Hippocampal formation (tissue), 2 donors: ENCODE data around the gene ALPL.

Experiments used
- DNase-seq, 2 donors: peaks; one replicate each; lab custom pipeline; 2025; lab: John Stamatoyannopoulos, UW

Gene ALPL

GRCh38 chr1:21530368-21531016 lies 21.3 kb downstream of the ALPL start:
- DNase-seq = no peak

DNA sequence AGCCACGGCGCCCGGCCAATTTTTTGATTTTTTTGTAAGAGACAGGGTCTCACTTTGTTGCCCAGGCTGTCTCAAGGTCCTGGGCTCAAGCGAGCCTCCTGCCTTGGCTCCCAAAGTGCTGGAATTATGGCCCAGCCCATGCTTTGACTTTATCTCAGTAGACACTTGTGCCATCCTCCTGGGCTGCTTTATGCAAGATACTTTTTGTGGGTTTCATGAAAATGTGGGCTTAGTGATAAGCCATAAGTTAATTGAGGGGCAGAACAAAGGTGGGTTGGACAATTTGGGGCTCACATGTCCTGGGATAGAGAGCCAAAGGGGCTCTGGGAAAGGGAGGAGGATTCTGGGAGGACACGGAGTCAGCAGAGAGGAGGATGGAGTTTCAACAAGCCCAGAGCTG lies 22.0 kb downstream of the ALPL start:
- no peak for DNase-seq

DNA sequence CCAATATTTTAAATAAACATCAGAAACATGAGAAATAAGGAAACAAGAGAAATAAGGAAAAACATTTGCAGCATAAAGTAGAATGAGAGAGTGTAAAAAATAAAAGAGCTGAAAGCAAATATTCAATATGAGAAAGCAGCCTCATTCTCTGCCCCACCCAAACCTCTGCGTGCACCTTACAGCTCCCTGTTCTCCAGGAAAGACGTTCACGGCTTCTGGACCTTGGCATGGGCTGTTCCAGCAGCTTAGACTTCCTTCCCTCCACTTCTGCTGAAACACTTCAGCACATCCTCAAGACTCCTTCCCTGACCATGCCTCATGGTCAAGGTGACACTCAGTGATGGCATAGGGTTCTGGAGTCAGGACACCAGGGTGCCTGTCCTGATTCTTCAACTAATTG lies 23.3 kb downstream of the ALPL start:
- no peak for DNase-seq

GRCh38 chr1:21532992-21533534 lies 23.8 kb downstream of the ALPL start:
- DNase-seq = no peak

DNA sequence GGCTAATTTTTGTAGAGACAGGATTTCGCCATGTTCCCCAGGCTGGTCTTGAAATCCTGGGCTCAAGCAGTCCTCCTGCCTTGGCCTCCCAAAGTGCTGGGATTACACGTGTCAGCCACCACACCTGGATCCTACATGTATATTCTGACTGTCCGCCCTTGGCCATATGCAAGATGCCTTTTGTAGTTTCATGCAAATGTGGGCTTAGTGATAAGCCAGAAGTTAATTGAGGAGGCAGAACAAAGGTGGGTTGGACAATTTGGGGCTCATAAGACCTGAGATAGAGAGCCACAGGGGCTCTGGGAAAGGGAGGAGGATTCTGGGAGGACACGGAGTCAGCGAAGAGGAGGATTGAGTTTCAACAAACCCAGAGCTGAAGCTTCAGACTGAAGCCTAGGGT lies 24.9 kb downstream of the ALPL start:
- DNase-seq = no peak

- DNase-seq = no peak
These were observed 25.6 kb downstream of the ALPL start for GRCh38 chr1:21534674-21535378.

DNA sequence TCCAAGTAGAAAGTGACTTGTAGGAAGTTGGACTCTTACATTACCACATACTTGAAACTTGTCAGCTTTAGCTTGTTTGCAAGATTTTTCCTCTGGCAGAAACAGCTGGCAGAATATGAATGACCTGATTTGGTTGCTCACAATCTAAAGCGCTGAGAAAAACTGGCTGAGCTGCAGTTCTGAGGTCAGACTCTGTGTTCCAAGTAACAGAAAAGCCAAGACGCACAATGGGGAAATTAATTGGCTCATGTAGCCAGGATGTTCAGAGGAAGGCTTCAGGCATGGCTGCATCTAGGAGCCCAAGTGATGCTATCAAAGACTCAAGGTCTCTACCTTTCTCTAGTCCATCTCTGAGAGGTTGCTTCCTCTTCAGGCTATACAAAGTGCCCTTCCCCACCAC lies 27.0 kb downstream of the ALPL start:
- DNase-seq = no peak

DNA sequence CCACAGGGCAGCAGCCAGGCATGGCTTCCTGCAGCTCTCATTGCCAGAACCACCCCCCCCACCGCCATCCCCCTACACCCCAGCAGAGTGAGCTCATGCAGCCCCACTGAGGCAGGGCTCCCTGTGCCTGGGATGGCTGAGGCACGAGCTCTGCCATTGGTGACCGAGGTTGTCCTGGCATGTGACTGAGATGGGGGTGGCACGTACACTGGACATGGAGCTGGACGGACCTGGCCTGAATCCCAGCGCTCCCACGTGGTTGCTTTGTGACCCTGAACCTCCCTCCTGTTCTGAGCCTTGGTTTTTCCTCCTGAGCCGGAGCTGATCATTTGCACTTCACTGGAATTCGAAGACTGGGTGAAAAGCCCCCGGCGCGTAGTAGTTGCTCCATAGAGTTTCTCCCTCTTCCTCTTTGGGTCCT lies 28.3 kb downstream of the ALPL start:
- no peak for DNase-seq

GRCh38 chr1:21537932-21538630 lies 28.9 kb downstream of the ALPL start:
- DNase-seq = no peak

- DNase-seq = no peak
These were observed 30.7 kb downstream of the ALPL start for GRCh38 chr1:21539933-21540332.

DNA sequence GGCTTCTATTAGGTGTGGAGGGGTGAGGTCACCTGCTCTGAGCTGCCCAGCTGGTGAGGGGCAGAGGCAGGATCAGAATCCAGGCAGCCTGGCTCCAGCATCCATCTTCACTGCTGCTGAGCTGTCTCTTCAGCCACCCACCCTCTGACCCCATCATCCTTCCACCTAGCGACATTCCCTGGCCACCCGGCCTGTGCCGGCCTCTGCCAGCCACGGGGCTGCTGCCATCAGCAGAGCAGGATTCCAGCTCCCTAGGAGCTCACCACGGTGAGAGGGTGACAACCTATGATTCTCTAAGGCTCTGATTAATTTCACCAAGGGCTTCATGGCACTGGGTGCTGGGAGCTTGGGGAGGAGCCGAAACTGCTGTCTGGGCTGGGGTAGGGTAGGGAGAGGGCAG lies 32.1 kb downstream of the ALPL start:
- no peak for DNase-seq

- no peak for DNase-seq
These were observed 32.6 kb downstream of the ALPL start for GRCh38 chr1:21541835-21542234.

- no peak for DNase-seq
These were observed 34.4 kb downstream of the ALPL start for GRCh38 chr1:21543598-21543997.

DNA sequence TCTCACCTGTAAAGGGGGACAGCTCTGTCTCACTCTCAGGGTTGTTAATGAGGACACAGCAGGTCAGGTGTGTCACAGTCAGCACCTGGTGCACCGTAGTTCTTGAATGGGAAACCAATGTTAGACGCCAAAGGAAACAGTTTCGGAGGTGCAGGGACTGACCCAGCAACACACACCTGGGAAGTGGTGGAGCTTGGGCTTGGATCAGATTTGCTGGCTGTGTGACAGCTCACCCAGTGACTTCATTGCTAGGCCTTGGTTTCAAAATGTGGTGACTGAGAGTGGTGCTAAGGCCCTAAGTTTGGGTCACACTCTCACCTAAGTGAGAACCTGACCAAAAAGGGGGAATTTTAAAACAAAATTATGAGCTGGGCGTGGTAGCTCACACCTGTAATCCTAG lies 34.9 kb downstream of the ALPL start:
- no peak for DNase-seq

DNA sequence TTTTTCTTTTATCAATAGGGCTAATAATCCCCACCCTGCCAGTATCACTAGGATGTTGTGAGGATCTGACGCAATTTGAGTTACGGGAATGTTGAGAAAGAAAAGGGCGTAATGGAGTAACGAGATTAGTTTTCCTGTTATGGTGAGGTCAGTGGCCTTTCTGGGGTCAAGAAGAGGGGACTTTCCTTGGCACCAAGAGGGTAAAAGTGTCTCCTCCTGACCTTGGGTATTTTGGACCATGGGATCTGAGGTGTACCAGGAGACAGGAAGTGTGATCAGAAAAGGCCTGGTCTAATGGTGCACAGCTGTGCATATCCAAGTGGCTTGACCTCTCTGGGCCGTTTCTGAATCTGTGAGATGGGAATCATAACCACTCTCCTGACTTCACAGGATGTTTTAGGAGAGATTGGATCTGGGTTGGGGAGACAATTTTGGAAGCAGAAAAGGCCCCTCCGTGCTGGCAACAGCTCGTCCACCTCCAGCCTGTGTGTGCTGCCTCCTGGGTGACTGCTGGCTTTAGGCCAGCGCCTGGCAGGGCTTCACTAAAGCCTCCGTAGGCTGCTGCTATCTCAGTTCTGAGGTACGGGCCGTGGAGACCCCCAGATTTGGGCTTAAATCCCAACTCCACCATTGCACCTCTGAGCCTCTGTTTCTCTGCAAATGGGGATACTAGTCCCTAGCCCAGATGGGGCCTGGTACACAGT lies 37.1 kb downstream of the ALPL start:
- DNase-seq = no peak

GRCh38 chr1:21547876-21548275 lies 38.7 kb downstream of the ALPL start:
- DNase-seq = peak; percentile 25 to 40

DNA sequence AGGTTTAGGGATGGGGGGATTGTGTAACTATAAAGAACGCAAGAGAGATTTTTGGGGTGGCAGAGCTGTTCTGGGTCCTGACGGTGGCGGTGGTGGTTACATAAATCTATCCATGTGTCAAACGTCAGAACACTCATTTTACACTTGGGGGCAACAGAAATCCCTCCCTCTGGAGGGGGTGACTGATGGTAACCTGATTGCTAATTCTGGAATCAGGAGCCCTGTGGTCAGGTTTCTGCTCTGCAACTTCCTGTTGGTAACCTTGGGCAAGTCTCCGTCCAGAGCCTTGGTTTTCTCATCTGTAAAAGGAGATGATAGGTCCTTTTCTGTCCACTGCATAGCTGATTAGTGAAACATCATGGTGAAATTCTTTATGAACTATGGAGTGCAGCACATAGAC lies 40.9 kb downstream of the ALPL start:
- no peak for DNase-seq

DNA sequence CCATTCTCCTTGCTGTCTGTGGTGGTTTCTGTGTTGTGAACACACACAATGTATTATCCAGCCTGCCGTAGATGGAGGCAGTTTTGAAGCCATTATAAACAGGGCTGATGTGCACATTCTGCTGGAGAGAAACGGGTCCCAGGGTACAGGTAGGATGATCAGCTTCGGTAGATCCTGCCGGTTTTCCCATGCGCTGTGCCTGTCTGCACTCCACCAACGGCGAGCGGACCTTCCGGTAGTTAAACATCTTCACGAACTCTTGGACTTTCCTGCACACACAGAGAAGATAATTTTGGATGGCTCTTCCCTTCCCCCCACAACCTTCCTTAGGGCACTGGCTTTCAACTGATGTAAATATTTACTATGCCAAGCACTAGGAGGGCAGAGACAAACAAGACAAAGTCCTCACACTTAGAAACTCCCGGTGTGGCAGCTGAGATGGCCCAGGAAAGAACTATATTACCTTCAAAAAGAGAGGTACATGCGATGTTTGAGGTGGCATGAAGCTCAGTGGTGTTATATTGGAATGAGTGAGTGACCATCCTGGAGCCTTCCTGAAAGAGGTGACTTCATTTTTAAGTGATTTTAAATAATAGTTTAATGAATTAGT lies 41.7 kb downstream of the ALPL start:
- no peak for DNase-seq

- no peak for DNase-seq
These were observed 43.5 kb downstream of the ALPL start for GRCh38 chr1:21552715-21553114.

- no peak for DNase-seq
These were observed 44.1 kb downstream of the ALPL start for GRCh38 chr1:21553116-21553926.
